H4 (cell line): Measurements from ENCODE around the gene MRPL33. TPM values are rescaled to one million over a fixed set of nuclear protein-coding genes. Genes with fewer than 3 reads are reported as not detected.
"Not testable (repeated sequence)": the region's sequence is repeated elsewhere in the genome, so short reads cannot be mapped to it uniquely, and the experiment has no call there.

Experiments used
- DNase-seq: peaks from one replicate; pipeline ENCODE4 v3.0.0-alpha.2; 2015; ENCODE audit warnings: low spot score
- total RNA-seq: library from RNA; depleted of rRNA; stranded (reverse); fragments of >200 nt; shearing (Covaris generic); gene quantifications from 2 replicates; pipeline ENCODE4 v1.2.3, GENCODE V29; 2014

MRPL33 gene
- total RNA-seq, 1 experiment from 2014 or later, result 99.6 TPM

GRCh38 chr2:27741673-27742072 lies 29.8 kb upstream of the MRPL33 start:
- no peak for DNase-seq

- no peak for DNase-seq
Observed at GRCh38 chr2:27742571-27742970, 28.9 kb upstream of the MRPL33 start.

- DNase-seq, result not testable (repeated sequence)
Observed at GRCh38 chr2:27745494-27745893, 26.0 kb upstream of the MRPL33 start.

- no peak for DNase-seq
Observed at GRCh38 chr2:27746325-27746724, 25.2 kb upstream of the MRPL33 start.

GRCh38 chr2:27747827-27748352 lies 23.6 kb upstream of the MRPL33 start:
- DNase-seq, result no peak

GRCh38 chr2:27748803-27749554 lies 22.5 kb upstream of the MRPL33 start:
- not testable (repeated sequence) for DNase-seq

GRCh38 chr2:27751377-27751776 lies 20.1 kb upstream of the MRPL33 start:
- no peak for DNase-seq

- DNase-seq, result no peak
Observed at GRCh38 chr2:27752551-27753237, 18.8 kb upstream of the MRPL33 start.

GRCh38 chr2:27754138-27754588 lies 17.4 kb upstream of the MRPL33 start:
- DNase-seq, result peak; percentile 67

- no peak for DNase-seq
Observed at GRCh38 chr2:27754831-27755230, 16.7 kb upstream of the MRPL33 start.

GRCh38 chr2:27756091-27756490 lies 15.4 kb upstream of the MRPL33 start:
- DNase-seq, result no peak

- DNase-seq, result no peak
Observed at GRCh38 chr2:27756544-27757498, 14.7 kb upstream of the MRPL33 start.

GRCh38 chr2:27762951-27763906 lies 8.3 kb upstream of the MRPL33 start:
- DNase-seq, result no peak

- no peak for DNase-seq
Observed at GRCh38 chr2:27763907-27764267, 7.6 kb upstream of the MRPL33 start.

GRCh38 chr2:27764526-27764925 lies 7.0 kb upstream of the MRPL33 start:
- DNase-seq, result not testable (repeated sequence)

- no peak for DNase-seq
Observed at GRCh38 chr2:27765621-27766286, 5.8 kb upstream of the MRPL33 start.

- DNase-seq, result no peak
Observed at GRCh38 chr2:27766287-27766661, 5.2 kb upstream of the MRPL33 start.

- DNase-seq, result no peak
Observed at GRCh38 chr2:27771202-27771547, 344 bp upstream of the MRPL33 start.

- DNase-seq, result no peak
Observed at GRCh38 chr2:27772804-27773203, 1.3 kb downstream of the MRPL33 start.

GRCh38 chr2:27773959-27774358 lies 2.4 kb downstream of the MRPL33 start:
- no peak for DNase-seq
